Activated CD8-positive, alpha-beta memory T cell treated with anti-CD3 and anti-CD28 coated beads for 36 hours (primary cell): ENCODE measurements around the gene DMD. TPM values are rescaled to one million over a fixed set of nuclear protein-coding genes. Genes with fewer than 3 reads are reported as not detected.

Experiments
- CTCF ChIA-PET: fragments of 350-600 bp; sonication (Branson Sonifier 250); formaldehyde crosslinking; loops from one replicate; lab custom pipeline; 2021; ENCODE audit warnings: antibody characterized with exemption; lab: Charles Lee
- POLR2A ChIA-PET: fragments of 350-600 bp; sonication (Branson Sonifier 250); formaldehyde crosslinking; loops from one replicate; lab custom pipeline; 2021; ENCODE audit warnings: antibody characterized with exemption; lab: Charles Lee
- total RNA-seq, 2 experiments: library from RNA; stranded (reverse); gene quantifications; one replicate each; pipeline ENCODE4 v1.2.3, GENCODE V29; 2021

Gene DMD
- total RNA-seq, 2 experiments from 2014 or later: 0.06 TPM; not detected in 1

DNA sequence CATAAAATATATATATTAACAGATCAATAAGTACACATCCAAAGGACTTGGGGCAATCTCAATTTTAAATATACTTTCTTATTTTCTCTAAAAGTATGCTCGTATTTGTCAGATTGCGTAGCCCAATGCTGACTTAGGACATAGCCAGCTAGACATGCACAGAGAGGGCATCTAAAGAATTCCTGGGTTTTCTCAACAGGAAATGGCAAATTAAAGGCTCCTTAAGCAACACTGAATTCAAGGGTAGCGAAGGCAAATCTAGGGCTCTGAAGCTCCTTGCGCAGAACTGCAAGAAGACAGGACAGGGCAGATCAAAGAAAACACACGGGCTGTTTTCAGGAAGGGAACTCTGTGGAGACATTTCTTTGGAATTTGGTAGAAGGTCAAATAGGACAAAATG is 2044.9 kb downstream of the DMD start:
- ChIA-PET CTCF (no interaction called here), POLR2A (no interaction called here)

GRCh38 chrX:31165241-31166035 is 2045.9 kb downstream of the DMD start:
- CTCF ChIA-PET: no interaction called here
- POLR2A ChIA-PET: no interaction called here

- POLR2A ChIA-PET: no interaction called here
- CTCF ChIA-PET: no interaction called here
Observed at GRCh38 chrX:31154946-31155345, 2056.4 kb downstream of the DMD start.

DNA sequence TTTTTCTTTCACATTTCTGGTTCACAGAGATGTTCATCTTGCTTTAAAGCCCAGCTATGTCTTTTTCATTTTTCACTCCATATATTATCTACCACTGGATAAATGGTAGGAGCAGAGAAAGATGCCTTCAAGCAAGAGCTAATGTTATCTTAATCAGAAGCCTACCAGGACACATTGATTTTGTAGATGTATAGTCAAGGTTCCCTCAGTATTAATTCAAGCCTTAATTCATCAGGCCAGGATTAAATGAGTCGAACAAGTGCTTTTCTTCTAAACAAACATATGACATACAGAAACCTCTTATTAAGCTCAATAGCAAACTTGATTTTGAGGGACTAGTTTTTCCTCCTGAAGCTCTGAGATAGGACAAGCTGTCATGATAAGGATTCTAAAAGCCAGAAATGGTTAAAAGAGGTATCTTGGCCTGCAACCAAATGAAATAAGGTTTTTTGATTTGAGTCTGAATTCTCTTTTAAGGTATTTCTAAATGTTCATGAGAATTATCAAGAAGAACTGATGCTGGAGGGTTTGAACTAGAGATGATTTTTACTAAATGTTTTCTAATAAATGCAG is 2057.8 kb downstream of the DMD start:
- POLR2A ChIA-PET: no interaction called here
- CTCF ChIA-PET: no interaction called here

GRCh38 chrX:31147175-31147574 is 2064.2 kb downstream of the DMD start:
- CTCF ChIA-PET: no interaction called here

GRCh38 chrX:31139961-31140360 is 2071.4 kb downstream of the DMD start:
- ChIA-PET POLR2A (no interaction called here), CTCF (no interaction called here)

More at GRCh38 chrX:31147175-31147574, 2064.2 kb downstream of the DMD start:
- POLR2A ChIA-PET: no interaction called here

GRCh38 chrX:31138124-31138523 is 2073.2 kb downstream of the DMD start:
- ChIA-PET CTCF (no interaction called here), POLR2A (no interaction called here)

- POLR2A ChIA-PET: no interaction called here
Observed at GRCh38 chrX:31136144-31136611, 2075.2 kb downstream of the DMD start.

DNA sequence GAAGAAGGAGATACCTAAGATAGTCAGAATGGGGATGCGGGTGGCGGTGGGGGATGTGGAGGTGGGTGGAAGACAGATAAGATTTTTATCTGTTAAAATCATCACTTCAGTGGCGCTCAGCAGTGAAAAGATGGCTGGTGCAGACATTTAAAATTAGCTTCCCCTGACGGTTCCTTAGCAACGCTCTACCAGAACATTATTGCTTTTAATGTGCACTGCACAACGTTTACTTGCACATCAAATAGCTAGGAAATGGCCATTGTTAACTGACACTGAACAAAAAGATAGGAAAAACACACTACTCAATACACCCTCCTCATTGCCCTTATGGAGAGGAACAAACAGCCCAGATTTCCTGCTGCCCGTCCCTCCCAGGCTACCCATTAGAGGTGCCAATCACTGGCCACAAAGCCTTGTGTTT is 2078.5 kb downstream of the DMD start:
- CTCF ChIA-PET: no interaction called here
- POLR2A ChIA-PET: no interaction called here

More at GRCh38 chrX:31136144-31136611, 2075.2 kb downstream of the DMD start:
- CTCF ChIA-PET: no interaction called here

DNA sequence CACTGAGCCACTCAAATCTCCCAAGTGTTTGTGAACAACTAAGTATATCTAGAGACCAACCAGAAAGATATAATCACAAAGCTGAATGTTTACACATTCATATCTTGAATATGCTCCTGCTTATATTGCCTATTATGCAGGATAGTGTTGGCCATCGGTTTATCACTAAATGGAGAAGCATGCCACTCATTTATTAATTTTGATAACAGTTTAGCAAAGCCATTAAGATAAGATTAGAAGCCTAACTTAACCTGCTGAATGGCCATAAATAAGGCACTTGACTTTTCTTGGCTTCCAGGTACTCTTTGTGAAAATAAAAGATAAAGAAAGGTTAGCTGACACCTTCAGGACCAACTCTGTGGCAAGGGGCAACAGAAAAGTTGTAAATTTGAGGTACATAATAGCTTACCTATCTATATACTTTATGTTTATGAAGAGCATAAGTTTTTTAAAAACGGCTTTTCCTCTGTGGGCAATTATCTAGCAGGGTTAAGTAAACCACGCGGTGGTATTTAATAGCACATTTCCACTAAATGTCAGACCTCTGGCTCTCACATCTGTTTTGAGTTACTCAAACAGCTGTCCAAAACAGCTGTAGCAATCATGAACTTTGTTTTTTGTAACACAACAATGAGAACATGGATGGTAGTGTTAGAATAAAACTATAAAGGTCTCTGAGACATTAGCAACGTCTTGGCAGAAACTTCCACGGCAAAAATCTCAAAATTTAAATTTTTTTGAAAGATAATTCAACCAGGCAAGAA is 2080.7 kb downstream of the DMD start:
- CTCF ChIA-PET: interaction anchor here (0.5 kb wide), 1 partner anchor 866 kb away, joined by 6 read pairs; no protein-coding TSS in a partner anchor

DNA sequence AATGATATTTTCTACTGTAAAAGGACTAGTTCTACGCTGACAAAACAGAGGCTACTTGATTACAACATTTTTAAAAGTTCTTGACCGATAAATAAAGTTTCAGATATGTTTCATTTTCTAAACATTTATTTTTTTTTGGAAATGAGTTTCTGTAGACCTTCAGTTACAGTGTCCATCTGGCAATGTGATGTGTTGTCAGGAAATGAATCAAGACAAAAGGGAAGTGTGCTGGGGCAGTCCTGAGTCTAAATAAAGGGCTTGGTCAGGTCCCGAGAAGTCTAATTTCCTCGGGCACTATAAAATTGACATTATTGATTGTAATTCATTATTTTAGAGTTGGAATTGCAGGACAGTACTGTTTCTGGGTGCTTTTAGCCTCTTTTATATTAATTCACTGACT is 2082.5 kb downstream of the DMD start:
- POLR2A ChIA-PET: no interaction called here
- CTCF ChIA-PET: no interaction called here

More for the DNA sequence above, 2080.7 kb downstream of the DMD start:
- POLR2A ChIA-PET: no interaction called here

GRCh38 chrX:31127716-31128115 is 2083.6 kb downstream of the DMD start:
- ChIA-PET CTCF (no interaction called here), POLR2A (no interaction called here)

DNA sequence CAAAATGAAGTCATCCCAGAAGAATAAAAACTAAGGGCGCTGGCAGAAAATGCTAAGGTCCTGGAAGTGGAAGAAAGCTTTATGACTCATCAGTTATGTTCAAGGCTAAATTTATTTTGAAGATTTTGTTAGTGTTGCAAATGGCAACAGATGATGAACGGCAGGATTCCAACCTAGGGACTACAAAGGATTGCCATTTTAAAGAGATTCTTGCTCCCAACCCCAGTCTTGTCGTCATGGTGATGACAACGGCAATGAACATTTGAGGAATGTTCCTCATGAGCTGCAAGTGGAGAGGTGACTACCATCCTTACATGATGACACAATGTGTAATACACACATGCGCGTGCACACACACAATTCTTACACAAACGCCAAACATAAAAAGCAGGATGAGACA is 2085.1 kb downstream of the DMD start:
- CTCF ChIA-PET: no interaction called here
- POLR2A ChIA-PET: no interaction called here

GRCh38 chrX:31124536-31124935 is 2086.8 kb downstream of the DMD start:
- ChIA-PET CTCF (no interaction called here), POLR2A (no interaction called here)

DNA sequence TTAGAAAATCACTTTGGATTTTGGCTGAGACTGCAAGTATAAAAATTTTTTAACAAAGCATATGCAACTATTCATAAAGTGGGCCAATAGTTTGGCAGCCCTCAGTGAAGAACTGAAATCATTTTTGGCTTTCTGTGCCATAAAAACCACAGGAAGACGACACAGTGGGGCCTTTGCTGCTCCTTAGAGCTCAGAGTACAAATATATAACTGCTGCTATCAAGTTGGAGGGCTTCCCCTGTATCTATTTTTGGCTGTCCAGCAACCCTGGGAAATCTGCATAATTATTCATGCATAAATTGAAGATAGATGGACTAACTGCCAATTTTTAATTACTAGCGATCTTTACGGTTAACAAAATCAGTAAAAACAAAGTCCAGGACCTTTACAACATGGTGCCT is 2088.0 kb downstream of the DMD start:
- POLR2A ChIA-PET: no interaction called here
- CTCF ChIA-PET: no interaction called here

DNA sequence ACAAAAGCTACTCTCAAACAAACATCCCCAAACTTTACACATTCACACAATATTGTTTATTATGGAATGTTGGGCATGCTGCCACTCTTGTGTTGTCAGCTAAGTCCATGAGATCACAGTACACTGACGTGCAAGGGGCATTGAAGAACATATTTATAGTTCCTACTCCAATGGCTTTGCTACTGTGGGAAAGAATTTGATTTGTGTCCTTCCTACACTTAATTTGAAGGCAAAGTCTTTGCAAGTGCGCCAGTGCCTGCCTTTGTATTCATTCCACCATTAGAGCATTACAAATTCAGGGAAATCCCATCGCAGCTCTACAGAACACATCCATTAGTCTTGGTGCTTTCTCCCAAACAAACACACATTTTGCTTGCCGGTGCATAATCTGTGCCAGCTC is 2094.1 kb downstream of the DMD start:
- CTCF ChIA-PET: no interaction called here
- POLR2A ChIA-PET: no interaction called here

DNA sequence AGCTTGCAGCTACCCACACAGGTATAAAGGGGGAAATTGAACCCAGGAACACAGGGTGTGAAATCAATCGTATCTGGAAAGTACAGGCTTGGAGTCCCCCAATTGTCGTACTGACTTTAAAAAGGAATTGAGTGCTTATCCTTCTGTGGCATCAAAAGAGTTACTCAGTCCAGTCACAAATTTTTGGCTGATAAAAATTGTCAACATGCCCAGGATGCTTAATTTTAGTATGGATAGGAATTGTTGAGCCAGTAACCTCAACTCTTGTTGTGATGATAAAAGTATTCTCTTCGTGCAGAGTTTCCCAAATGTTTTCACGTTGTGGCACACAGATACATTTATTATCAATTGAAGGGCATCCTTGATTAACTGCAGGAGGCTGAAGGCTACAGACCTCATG is 2096.0 kb downstream of the DMD start:
- ChIA-PET POLR2A (no interaction called here), CTCF (no interaction called here)

- POLR2A ChIA-PET: no interaction called here
- CTCF ChIA-PET: no interaction called here
Observed at GRCh38 chrX:31114858-31115257, 2096.5 kb downstream of the DMD start.

DNA sequence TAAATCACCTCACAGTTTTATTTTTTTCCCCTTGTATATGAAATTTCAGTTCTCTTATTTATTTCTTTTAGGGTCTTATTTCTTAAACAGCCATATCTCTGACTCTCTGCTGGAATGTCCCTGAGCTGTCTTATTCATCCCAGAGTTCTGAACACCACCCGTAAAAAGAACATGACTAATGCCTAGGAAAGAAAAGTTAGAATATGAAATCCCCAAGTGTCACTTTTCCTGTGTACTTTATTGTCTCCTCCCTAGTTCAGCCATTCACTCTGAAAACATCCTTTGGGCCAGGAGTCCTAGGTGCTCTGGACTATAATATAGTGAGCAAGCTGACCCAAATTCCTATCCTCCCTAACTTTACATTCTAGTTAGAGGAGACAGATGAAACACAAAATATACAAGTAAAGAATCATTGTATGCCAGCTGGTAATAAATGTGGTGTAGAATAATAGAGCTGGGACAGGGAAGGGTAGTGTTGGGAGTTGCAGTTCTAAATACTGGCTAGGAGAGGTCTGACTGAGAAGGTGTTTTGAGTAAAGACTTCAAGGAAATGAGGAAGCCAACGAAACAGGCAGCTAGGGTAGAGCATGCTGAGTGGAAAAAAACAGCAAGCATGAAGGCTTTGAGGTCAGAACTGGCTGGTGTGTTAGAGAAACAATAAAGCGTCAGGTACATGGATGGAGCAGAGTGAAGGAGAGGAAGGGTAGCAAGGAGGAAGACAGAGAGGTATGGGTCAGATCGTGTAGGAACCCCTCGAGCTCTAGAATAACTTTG is 2098.9 kb downstream of the DMD start:
- ChIA-PET POLR2A (no interaction called here), CTCF (no interaction called here)

- POLR2A ChIA-PET: no interaction called here
- CTCF ChIA-PET: no interaction called here
Observed at GRCh38 chrX:31110657-31111056, 2100.7 kb downstream of the DMD start.
